ENCODE data around the gene KIF11.

The KIF11 gene

GRCh38 chr10:92690211-92690914 lies 97.4 kb downstream of the KIF11 start:
- no peak for TF ChIP-seq CTCF (IDR thresholded peaks at IDR 0.05)

- no peak for TF ChIP-seq CTCF (IDR thresholded peaks at IDR 0.05)
Measured at GRCh38 chr10:92690915-92691590, 98.1 kb downstream of the KIF11 start.

GRCh38 chr10:92691591-92692079 lies 98.7 kb downstream of the KIF11 start:
- TF ChIP-seq CTCF (IDR thresholded peaks at IDR 0.05) = no peak

GRCh38 chr10:92692080-92692671 lies 99.2 kb downstream of the KIF11 start:
- no peak for TF ChIP-seq CTCF (IDR thresholded peaks at IDR 0.05)

- no peak for TF ChIP-seq CTCF (IDR thresholded peaks at IDR 0.05)
Measured at GRCh38 chr10:92692697-92693533, 100.0 kb downstream of the KIF11 start.

- TF ChIP-seq CTCF (IDR thresholded peaks at IDR 0.05) = no peak
Measured at GRCh38 chr10:92693534-92693893, 100.6 kb downstream of the KIF11 start.
